GM19452 (cell line): ENCODE measurements around the gene INAVA.

Experiments used
- ATAC-seq: cut with Tn5 transposase; IDR thresholded peaks from one replicate; pipeline ENCODE4 v1.9.1; 2021; ENCODE audit not compliant: unreplicated experiment

The INAVA gene

GRCh38 chr1:200874694-200875093 is 20.0 kb upstream of the INAVA start:
- ATAC-seq: no peak

GRCh38 chr1:200875416-200875815 is 19.3 kb upstream of the INAVA start:
- no peak for ATAC-seq

- ATAC-seq: no peak
Measured at GRCh38 chr1:200877010-200877409, 17.7 kb upstream of the INAVA start.

- peak; percentile 64 for ATAC-seq
Measured at GRCh38 chr1:200877839-200878551, 16.7 kb upstream of the INAVA start.

GRCh38 chr1:200880212-200880611 is 14.5 kb upstream of the INAVA start:
- ATAC-seq: peak; percentile 70

- ATAC-seq: no peak
Measured at GRCh38 chr1:200883118-200883517, 11.6 kb upstream of the INAVA start.

GRCh38 chr1:200885623-200886402 is 8.9 kb upstream of the INAVA start:
- no peak for ATAC-seq

GRCh38 chr1:200886594-200886993 is 8.1 kb upstream of the INAVA start:
- no peak for ATAC-seq

- no peak for ATAC-seq
Measured at GRCh38 chr1:200887036-200887435, 7.7 kb upstream of the INAVA start.

- ATAC-seq: no peak
Measured at GRCh38 chr1:200887772-200888348, 6.8 kb upstream of the INAVA start.

GRCh38 chr1:200888349-200888838 is 6.3 kb upstream of the INAVA start:
- peak; percentile 88 for ATAC-seq

- no peak for ATAC-seq
Measured at GRCh38 chr1:200889571-200889970, 5.1 kb upstream of the INAVA start.

GRCh38 chr1:200890027-200890426 is 4.7 kb upstream of the INAVA start:
- no peak for ATAC-seq

- no peak for ATAC-seq
Measured at GRCh38 chr1:200890818-200891773, 3.6 kb upstream of the INAVA start.

GRCh38 chr1:200891774-200892157 is 2.9 kb upstream of the INAVA start:
- no peak for ATAC-seq

- no peak for ATAC-seq
Measured at GRCh38 chr1:200892546-200892945, 2.2 kb upstream of the INAVA start.

GRCh38 chr1:200892958-200893357 is 1.7 kb upstream of the INAVA start:
- no peak for ATAC-seq

GRCh38 chr1:200893411-200893901 is 1.2 kb upstream of the INAVA start:
- no peak for ATAC-seq

- no peak for ATAC-seq
Measured at GRCh38 chr1:200895443-200895789, 716 bp downstream of the INAVA start.

- peak; percentile 62 for ATAC-seq
Measured at GRCh38 chr1:200895801-200896530, 1.3 kb downstream of the INAVA start.
